Measurements from ENCODE around the gene ZAR1. TPM values are rescaled to one million over a fixed set of nuclear protein-coding genes. Genes with fewer than 3 reads are reported as not detected.

ZAR1 gene
- total RNA-seq, 2 donors from 2014 or later = not detected

DNA sequence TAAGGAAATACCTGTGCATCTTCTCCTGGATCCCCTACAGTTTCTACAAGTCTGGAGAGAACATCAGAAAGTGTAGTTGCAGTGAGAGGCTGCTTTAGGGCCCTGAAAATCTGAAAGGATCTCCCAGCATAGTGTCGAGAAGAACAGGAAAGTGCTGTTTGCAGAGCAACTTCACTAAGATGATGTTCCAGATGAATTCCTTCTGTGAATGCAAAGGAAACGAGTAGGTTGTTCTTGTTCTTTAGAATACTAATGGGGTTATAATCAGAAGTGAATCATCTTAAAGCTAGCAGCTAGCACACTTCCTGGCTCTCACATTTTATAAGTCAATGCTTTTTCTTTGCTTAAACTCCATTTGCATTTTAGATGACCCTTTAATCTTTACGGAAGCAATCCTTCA, 53.7 kb downstream of the ZAR1 start:
- intact Hi-C loops (cut with DNase I, micrococcal nuclease) = no loop called here
- DNase-seq (no peak), ATAC-seq (no peak)

Other genes with a start within 250 kb of the ZAR1 start
- gene TEC, start 220.4 kb upstream of the ZAR1 start, total RNA-seq = 1 to 10 TPM; 3.1 to 3.6 TPM
- gene SLAIN2, start 148.7 kb upstream of the ZAR1 start, total RNA-seq = 10 to 100 TPM; 90.1 to 94.4 TPM
- gene SLC10A4, start 6.9 kb upstream of the ZAR1 start, total RNA-seq = under 1 TPM; 0.20 to 0.27 TPM

Measured in left colon (tissue), 2 donors.